Upper lobe of left lung (tissue), 6 donors: ENCODE results near the gene CRYGD. TPM values are rescaled to one million over a fixed set of nuclear protein-coding genes. Genes with fewer than 3 reads are reported as not detected.

Source experiments
- ATAC-seq, 2 donors: fragments of 200-7000 bp; cut with Tn5 transposase; one replicate each; pipeline ENCODE4 v1.9.1; 2022; ENCODE audit warnings: mild to moderate bottlenecking in 2 of 2, moderate library complexity in 2 of 2; ENCODE audit not compliant: low FRiP score in 2 of 2
- DNase-seq, 2 donors: peaks; one replicate each; pipeline ENCODE4 v3.0.0-alpha.2; 2019 to 2020
- H3K27ac ChIP-seq, 4 donors: fragments of 200-600 bp; sonication (generic); one replicate each; pipeline ENCODE4 v1.5.1; 2016 to 2019
- H3K27me3 ChIP-seq, 4 donors: fragments of 200-600 bp; sonication (generic); one replicate each; pipeline ENCODE4 v1.5.1; 2017 to 2019
- H3K36me3 ChIP-seq, 4 donors: fragments of 200-600 bp; sonication (generic); one replicate each; pipeline ENCODE4 v1.5.1; 2016 to 2019
- H3K4me1 ChIP-seq, 4 donors: fragments of 200-600 bp; sonication (generic); one replicate each; pipeline ENCODE4 v1.5.1; 2018 to 2019
- H3K4me3 ChIP-seq, 4 donors: fragments of 200-600 bp; sonication (generic); one replicate each; pipeline ENCODE4 v1.5.1; 2017 to 2019; ENCODE audit warnings: mild to moderate bottlenecking in 2 of 4, moderate library complexity in 1 of 4
- H3K9me3 ChIP-seq, 4 donors: fragments of 200-600 bp; sonication (generic); one replicate each; pipeline ENCODE4 v1.5.1; 2018 to 2019
- EP300 ChIP-seq, 4 donors: sonication (generic); formaldehyde crosslinking; IDR thresholded peaks; one replicate each; pipeline ENCODE4 v1.5.1; 2017; ENCODE audit warnings: antibody characterized with exemption in 4 of 4, control low read depth in 2 of 4
- POLR2A ChIP-seq, 4 donors: fragments of 450-650 bp; IDR thresholded peaks; one replicate each; pipeline ENCODE4 v1.5.1; 2016 to 2017; ENCODE audit warnings: antibody characterized with exemption in 4 of 4, mild to moderate bottlenecking in 2 of 4
- POLR2AphosphoS5 ChIP-seq, 2 donors: sonication (generic); formaldehyde crosslinking; IDR thresholded peaks; one replicate each; pipeline ENCODE4 v1.5.1; 2017; ENCODE audit warnings: antibody characterized with exemption in 2 of 2
- WGBS, 2 donors: methylation state at CpG; one replicate each; pipeline ENCODE4 v1.1.5; 2017 to 2018; 5-methylcytosine and 5-hydroxymethylcytosine counted together
- total RNA-seq, 6 donors: library from RNA; depleted of rRNA in 4 of 6; stranded (reverse); fragments of >200 nt in 4 of 6; gene quantifications; one replicate each; pipeline versions ENCODE4 v1.1.0 to v1.2.1, GENCODE V29; 2016 to 2021
- TF ChIP-seq, protein P1 (sequence below), 6 experiments: fragments of 450-650 bp in 4 of 6; fragments of 200-600 bp in 2 of 6; sonication (generic) in 2 of 6; IDR thresholded peaks; one replicate each; pipeline ENCODE4 v1.5.1; 2016 to 2019; ENCODE audit warnings: antibody characterized with exemption in 6 of 6
- donor health status: DM: no; HTN: no; CAD: no; lungs with moderate emphysema.
- donor health status: DM: no; HTN: yes; CAD: no; lungs with severe emphysema.

The CRYGD gene
- total RNA-seq, 6 donors from 2014 or later, result not detected

DNA sequence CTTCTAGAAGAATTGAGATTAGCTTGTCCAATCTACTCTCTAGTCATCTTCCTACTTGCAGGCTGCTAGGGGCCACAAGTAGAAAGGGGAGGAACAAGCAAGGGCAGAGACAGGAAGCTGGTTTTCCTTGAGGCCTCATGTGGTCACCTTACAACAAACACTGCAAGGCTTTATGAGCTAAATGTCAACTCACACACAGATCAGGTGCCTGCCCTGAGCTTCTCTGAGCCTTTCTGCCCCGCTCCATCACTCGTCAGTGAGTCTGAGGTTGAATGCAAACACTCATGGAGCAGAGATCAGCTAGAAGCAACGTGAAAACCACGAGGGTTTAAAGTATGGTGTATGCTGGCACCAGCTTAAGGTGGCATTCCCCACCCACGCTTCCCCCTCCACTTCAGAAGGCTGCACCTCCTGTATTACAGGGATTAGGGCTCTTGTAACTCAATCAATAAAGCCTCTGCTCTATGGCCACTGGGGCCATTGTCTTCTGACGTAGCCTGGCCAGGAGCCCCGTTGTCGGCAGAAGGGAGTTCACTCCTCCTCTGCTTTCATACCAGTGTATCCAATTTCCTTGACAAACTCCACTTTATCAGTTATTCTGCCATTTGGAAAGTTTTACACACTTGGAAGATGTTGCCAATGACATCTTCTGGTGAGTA is 10.7 kb upstream of the CRYGD start:
- WGBS, 2 donors, result 34 to 38% methylated on average over 5 to 7 of the region's 8 CpGs
- DNase-seq (no peak), ATAC-seq (peak in 1 of 2 donors; percentile 56)
- TF ChIP-seq POLR2A (IDR thresholded peaks at IDR 0.05) (no peak), POLR2AphosphoS5 (IDR thresholded peaks at IDR 0.05) (no peak), EP300 (IDR thresholded peaks at IDR 0.05) (no peak)
- TF ChIP-seq, protein P1, sequence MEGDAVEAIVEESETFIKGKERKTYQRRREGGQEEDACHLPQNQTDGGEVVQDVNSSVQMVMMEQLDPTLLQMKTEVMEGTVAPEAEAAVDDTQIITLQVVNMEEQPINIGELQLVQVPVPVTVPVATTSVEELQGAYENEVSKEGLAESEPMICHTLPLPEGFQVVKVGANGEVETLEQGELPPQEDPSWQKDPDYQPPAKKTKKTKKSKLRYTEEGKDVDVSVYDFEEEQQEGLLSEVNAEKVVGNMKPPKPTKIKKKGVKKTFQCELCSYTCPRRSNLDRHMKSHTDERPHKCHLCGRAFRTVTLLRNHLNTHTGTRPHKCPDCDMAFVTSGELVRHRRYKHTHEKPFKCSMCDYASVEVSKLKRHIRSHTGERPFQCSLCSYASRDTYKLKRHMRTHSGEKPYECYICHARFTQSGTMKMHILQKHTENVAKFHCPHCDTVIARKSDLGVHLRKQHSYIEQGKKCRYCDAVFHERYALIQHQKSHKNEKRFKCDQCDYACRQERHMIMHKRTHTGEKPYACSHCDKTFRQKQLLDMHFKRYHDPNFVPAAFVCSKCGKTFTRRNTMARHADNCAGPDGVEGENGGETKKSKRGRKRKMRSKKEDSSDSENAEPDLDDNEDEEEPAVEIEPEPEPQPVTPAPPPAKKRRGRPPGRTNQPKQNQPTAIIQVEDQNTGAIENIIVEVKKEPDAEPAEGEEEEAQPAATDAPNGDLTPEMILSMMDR (IDR thresholded peaks at IDR 0.05), result no peak
- no peak overlapping the region for H3K4me3 ChIP-seq
- H3K4me1 ChIP-seq, result no peaks in the 10 kb centered on the region
- H3K27ac ChIP-seq, result no peak overlapping the region
- H3K9me3 ChIP-seq, result no peaks in the 10 kb centered on the region
- no peaks in the 10 kb centered on the region for H3K27me3 ChIP-seq
- H3K36me3 ChIP-seq, result no peaks in the 10 kb centered on the region

DNA sequence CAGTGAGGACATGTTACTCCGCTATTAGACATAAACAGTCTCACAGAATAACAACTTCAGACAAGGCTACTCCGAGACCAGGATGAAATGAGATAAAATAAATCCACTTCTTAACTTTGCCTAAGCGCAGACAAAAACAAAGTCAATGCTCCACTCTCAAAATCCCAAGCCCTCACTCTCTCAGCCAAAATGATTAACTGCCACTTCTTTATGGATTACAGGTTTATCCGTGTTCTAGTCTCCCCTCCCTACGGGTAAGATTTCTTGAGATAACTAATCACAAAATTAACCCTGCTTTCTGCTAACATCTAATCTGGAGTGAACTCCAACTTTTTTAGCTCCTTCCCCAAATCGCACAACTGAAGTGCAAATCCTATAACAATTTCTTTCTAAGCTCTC is 6.4 kb upstream of the CRYGD start:
- 76 to 78% methylated on average over 6 of the region's 6 CpGs for WGBS, 2 donors
- Histone ChIP-seq H3K27me3 (no peaks in the 10 kb centered on the region), H3K4me1 (no peaks in the 10 kb centered on the region), H3K36me3 (no peaks in the 10 kb centered on the region), H3K27ac (no peak overlapping the region), H3K4me3 (no peak overlapping the region), H3K9me3 (no peaks in the 10 kb centered on the region)
- no peak for DNase-seq
- TF ChIP-seq POLR2AphosphoS5 (IDR thresholded peaks at IDR 0.05) (no peak), EP300 (IDR thresholded peaks at IDR 0.05) (no peak), POLR2A (IDR thresholded peaks at IDR 0.05) (no peak)
- TF ChIP-seq, protein P1 (IDR thresholded peaks at IDR 0.05), result no peak
- no peak for ATAC-seq

DNA sequence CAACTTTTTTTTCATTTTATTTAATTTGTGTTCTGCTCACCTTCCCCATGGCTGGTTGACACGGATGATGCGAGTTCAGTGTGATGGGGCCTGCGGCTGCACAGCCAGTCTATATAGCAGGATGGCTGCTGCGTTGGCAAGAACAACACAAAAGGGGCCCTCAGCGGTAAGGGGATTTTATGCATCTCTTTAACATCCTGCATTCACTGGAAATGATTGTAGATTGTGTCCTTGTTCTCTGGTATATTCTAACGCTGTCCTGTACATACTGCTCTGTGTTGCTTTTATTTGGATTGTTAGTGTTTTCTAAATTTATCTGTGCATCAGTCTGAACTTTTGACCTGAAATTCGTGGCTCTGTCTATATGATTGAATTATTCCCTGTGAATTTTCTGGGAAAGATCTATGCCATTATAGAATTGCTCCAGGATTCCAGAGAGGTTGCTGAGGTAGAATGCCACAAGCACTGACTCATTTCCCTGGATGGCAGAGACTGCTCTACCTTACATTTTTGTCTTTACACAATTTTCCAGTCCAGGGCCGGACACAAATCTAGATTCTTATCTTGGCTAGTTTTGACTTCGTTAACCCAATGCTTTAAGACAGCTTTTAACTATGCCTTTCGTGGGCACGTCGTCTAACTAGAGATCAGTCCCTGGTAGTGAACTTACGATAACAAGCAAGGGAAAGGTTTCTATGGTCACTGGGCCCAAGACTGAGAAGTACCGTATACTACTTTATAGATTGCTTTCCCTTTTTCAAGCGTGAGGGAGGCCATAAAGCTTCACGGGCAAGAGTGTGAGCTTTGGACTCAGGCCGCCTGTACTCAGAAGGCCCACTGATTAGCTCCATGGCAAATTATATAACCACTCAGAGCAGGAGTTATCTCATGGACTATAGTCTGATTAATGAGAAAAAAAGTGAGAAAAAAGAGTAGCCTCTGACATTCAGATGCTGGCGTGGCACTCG is 5.7 kb upstream of the CRYGD start, which contains the start of gene CRYGC:
TSS of gene CRYGC (minus strand) at position 85 of the 968 bp plus-strand sequence. CDS start at position 49, 36 bp downstream.
- no peaks in the 10 kb centered on the region for H3K9me3 ChIP-seq
- DNase-seq (no peak), ATAC-seq (no peak)
- H3K27ac ChIP-seq, result no peak within 1 kb of the TSS
- H3K27me3 ChIP-seq, result no peaks in the 10 kb centered on the region
- H3K4me3 ChIP-seq, result no peak within 1 kb of the TSS
- 74 to 78% methylated on average over 19 of the region's 19 CpGs for WGBS, 2 donors
- TF ChIP-seq POLR2A (IDR thresholded peaks at IDR 0.05) (no peak), EP300 (IDR thresholded peaks at IDR 0.05) (no peak), POLR2AphosphoS5 (IDR thresholded peaks at IDR 0.05) (no peak)
- TF ChIP-seq, protein P1 (IDR thresholded peaks at IDR 0.05), result no peak
- no peaks in the 10 kb centered on the region for H3K4me1 ChIP-seq
- no peaks in the 10 kb centered on the region for H3K36me3 ChIP-seq

DNA sequence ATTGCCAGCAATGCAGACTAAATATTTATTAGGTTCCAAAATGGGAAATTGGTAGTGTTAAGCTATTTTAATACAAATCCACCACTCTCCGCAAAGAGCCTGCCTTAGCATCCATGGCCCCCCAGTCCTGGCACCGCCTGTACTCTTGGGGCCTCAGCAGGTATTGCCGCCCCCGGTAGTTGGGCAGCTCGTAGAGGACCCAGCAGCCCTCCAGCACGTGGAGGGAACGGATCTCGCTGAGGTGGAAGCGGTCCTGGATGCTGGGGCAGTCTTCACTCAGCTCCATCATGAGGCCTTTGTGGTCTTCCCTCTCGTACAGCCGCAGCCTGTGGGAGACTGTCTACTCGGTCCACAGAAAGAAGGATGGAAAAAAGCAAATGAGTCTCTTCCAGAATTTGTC is 3.8 kb upstream of the CRYGD start:
- TF ChIP-seq POLR2A (IDR thresholded peaks at IDR 0.05) (no peak), POLR2AphosphoS5 (IDR thresholded peaks at IDR 0.05) (no peak), EP300 (IDR thresholded peaks at IDR 0.05) (no peak)
- TF ChIP-seq, protein P1 (IDR thresholded peaks at IDR 0.05), result no peak
- Histone ChIP-seq H3K4me3 (no peak overlapping the region), H3K4me1 (peaks cover 3 to 10% (median 7%) of the 10 kb centered on the region in 4 donors), H3K27me3 (no peaks in the 10 kb centered on the region), H3K9me3 (no peaks in the 10 kb centered on the region), H3K36me3 (no peaks in the 10 kb centered on the region), H3K27ac (no peak overlapping the region)
- peak in 1 of 2 donors; percentile 33 for DNase-seq
- no peak for ATAC-seq
- WGBS, 2 donors, result 92 to 95% methylated on average over 7 to 12 of the region's 12 CpGs
